Trophoblast cell (in vitro differentiated cells and primary cell): Measurements from ENCODE around the gene CCN6.

ENCODE experiments used
- DNase-seq, 2 donors: peaks; one replicate each; pipeline ENCODE4 v3.0.0-alpha.2; 2016
- H2AFZ ChIP-seq: 2 replicates; pipeline ENCODE4 v1.6.1; 2013; ENCODE audit warnings: low read length, moderate library complexity, mild to moderate bottlenecking; ENCODE audit not compliant: insufficient read depth, poor library complexity
- H2AK5ac ChIP-seq: 2 replicates; pipeline ENCODE4 v1.6.1; 2013; ENCODE audit warnings: mild to moderate bottlenecking, low read length
- H2BK120ac ChIP-seq: 2 replicates; pipeline ENCODE4 v1.6.1; 2013; ENCODE audit warnings: low read length, mild to moderate bottlenecking, moderate library complexity; ENCODE audit not compliant: insufficient read depth, poor library complexity
- H2BK12ac ChIP-seq: 2 replicates; pipeline ENCODE4 v1.6.1; 2013; ENCODE audit warnings: mild to moderate bottlenecking, low read length, moderate library complexity
- H2BK5ac ChIP-seq: 2 replicates; pipeline ENCODE4 v1.6.1; 2013; ENCODE audit warnings: low read length, low read depth, moderate library complexity, mild to moderate bottlenecking; ENCODE audit not compliant: poor library complexity
- H3K14ac ChIP-seq: 2 replicates; pipeline ENCODE4 v1.6.1; 2013; ENCODE audit warnings: mild to moderate bottlenecking, low read length
- H3K18ac ChIP-seq: 2 replicates; pipeline ENCODE4 v1.6.1; 2013; ENCODE audit warnings: mild to moderate bottlenecking, low read length
- H3K23ac ChIP-seq: 2 replicates; pipeline ENCODE4 v1.6.1; 2013; ENCODE audit warnings: low read length
- H3K27ac ChIP-seq: 2 replicates; pipeline ENCODE4 v1.5.1; 2013; ENCODE audit warnings: low read depth, mild to moderate bottlenecking, inconsistent platforms, low read length, moderate library complexity
- H3K27me3 ChIP-seq: 2 replicates; pipeline ENCODE4 v1.6.1; 2013; ENCODE audit warnings: inconsistent platforms, mild to moderate bottlenecking, low read length, moderate library complexity; ENCODE audit not compliant: insufficient read depth
- H3K36me3 ChIP-seq, 2 experiments: 1 replicate in 1 of 2; 2 replicates in 1 of 2; pipeline ENCODE4 v1.6.1; 2013; ENCODE audit warnings: low read length in 2 of 2, mild to moderate bottlenecking in 2 of 2, moderate library complexity in 1 of 2; ENCODE audit not compliant: insufficient read depth in 2 of 2, control insufficient read depth in 1 of 2
- H3K4ac ChIP-seq: 2 replicates; pipeline ENCODE4 v1.6.1; 2013; ENCODE audit warnings: low read depth, mild to moderate bottlenecking, low read length, moderate library complexity
- H3K4me1 ChIP-seq, 2 experiments: 1 replicate in 1 of 2; 2 replicates in 1 of 2; pipeline ENCODE4 v1.6.1; 2013; ENCODE audit warnings: low read length in 2 of 2, mild to moderate bottlenecking in 2 of 2, moderate library complexity in 1 of 2; ENCODE audit not compliant: insufficient read depth in 2 of 2, control insufficient read depth in 1 of 2
- H3K4me2 ChIP-seq: 2 replicates; pipeline ENCODE4 v1.6.1; 2013; ENCODE audit warnings: inconsistent platforms, mild to moderate bottlenecking, low read length, moderate library complexity
- H3K4me3 ChIP-seq: 2 replicates; pipeline ENCODE4 v1.5.1; 2013; ENCODE audit warnings: mild to moderate bottlenecking, low read depth, low read length, inconsistent platforms
- H3K79me1 ChIP-seq: one replicate; pipeline ENCODE4 v1.6.1; 2013; ENCODE audit warnings: low read length
- H3K79me2 ChIP-seq: 2 replicates; pipeline ENCODE4 v1.6.1; 2013; ENCODE audit warnings: low read length, mild to moderate bottlenecking; ENCODE audit not compliant: control insufficient read depth, insufficient read depth, poor library complexity
- H3K9ac ChIP-seq: 2 replicates; pipeline ENCODE4 v1.6.1; 2013; ENCODE audit warnings: mild to moderate bottlenecking, low read length
- H3K9me3 ChIP-seq: 2 replicates; pipeline ENCODE4 v1.6.1; 2013; ENCODE audit warnings: low read depth, mild to moderate bottlenecking, control low read depth, inconsistent platforms, low read length; ENCODE audit not compliant: insufficient read depth
- H4K12ac ChIP-seq: 2 replicates; pipeline ENCODE4 v1.6.1; 2013; ENCODE audit warnings: low read depth, mild to moderate bottlenecking, low read length, moderate library complexity
- H4K8ac ChIP-seq: 2 replicates; pipeline ENCODE4 v1.6.1; 2013; ENCODE audit warnings: low read depth, mild to moderate bottlenecking, low read length, moderate library complexity
- H4K91ac ChIP-seq: one replicate; pipeline ENCODE4 v1.6.1; 2013; ENCODE audit warnings: low read depth, mild to moderate bottlenecking, low read length, moderate library complexity
- WGBS: extraction: QIAGEN DNeasy Blood & Tissue Kit; methylation state at CpG from one replicate; pipeline ENCODE4 v1.1.7; 2013; ENCODE audit warnings: missing lambda C conversion rate; ENCODE audit not compliant: insufficient read length, insufficient coverage; ENCODE audit errors: extremely low coverage; 5-methylcytosine and 5-hydroxymethylcytosine counted together

CCN6 gene

GRCh38 chr6:112106562-112106961, 52.7 kb downstream of the CCN6 start:
- no peak overlapping the region for H3K18ac ChIP-seq
- H3K4me1 ChIP-seq: no peaks in the 10 kb centered on the region
- H3K36me3 ChIP-seq: no peaks in the 10 kb centered on the region
- no peak overlapping the region for H2AFZ ChIP-seq
- no CpG with 5 or more reads among the region's 2 CpGs for WGBS
- no peak overlapping the region for H3K4me2 ChIP-seq
- no peak overlapping the region for H3K27ac ChIP-seq
- no peak overlapping the region for H2AK5ac ChIP-seq
- H3K79me1 ChIP-seq: no peaks in the 10 kb centered on the region
- no peak overlapping the region for H2BK12ac ChIP-seq
- no peak overlapping the region for H4K12ac ChIP-seq
- H3K9ac ChIP-seq: no peak overlapping the region
- no peaks in the 10 kb centered on the region for H3K9me3 ChIP-seq
- H4K91ac ChIP-seq: no peak overlapping the region
- H2BK5ac ChIP-seq: no peak overlapping the region
- no peak for DNase-seq
- no peak overlapping the region for H3K4me3 ChIP-seq
- no peaks in the 10 kb centered on the region for H3K27me3 ChIP-seq
- H3K23ac ChIP-seq: no peak overlapping the region
- H3K14ac ChIP-seq: no peak overlapping the region
- H2BK120ac ChIP-seq: no peak overlapping the region
- H4K8ac ChIP-seq: no peak overlapping the region
- H3K79me2 ChIP-seq: no peaks in the 10 kb centered on the region
- H3K4ac ChIP-seq: no peak overlapping the region

- Histone ChIP-seq H3K79me1 (no peaks in the 10 kb centered on the region), H3K27ac (no peak overlapping the region), H3K36me3 (no peaks in the 10 kb centered on the region), H3K9ac (no peak overlapping the region), H4K8ac (no peak overlapping the region), H3K14ac (no peak overlapping the region), H3K4ac (no peak overlapping the region), H3K27me3 (no peaks in the 10 kb centered on the region), H3K4me1 (no peaks in the 10 kb centered on the region), H3K4me3 (no peak overlapping the region), H3K23ac (no peak overlapping the region), H3K18ac (no peak overlapping the region), H2BK12ac (no peak overlapping the region), H3K79me2 (no peaks in the 10 kb centered on the region), H3K9me3 (no peaks in the 10 kb centered on the region), H4K12ac (no peak overlapping the region), H4K91ac (no peak overlapping the region), H2BK120ac (no peak overlapping the region), H3K4me2 (no peak overlapping the region), H2AFZ (no peak overlapping the region), H2AK5ac (no peak overlapping the region), H2BK5ac (no peak overlapping the region)
- no peak for DNase-seq
- no CpG with 5 or more reads among the region's 9 CpGs for WGBS
Observed at GRCh38 chr6:112109262-112109661, 55.4 kb downstream of the CCN6 start.

GRCh38 chr6:112113431-112113830, 59.5 kb downstream of the CCN6 start:
- H3K27me3 ChIP-seq: no peaks in the 10 kb centered on the region
- H2AFZ ChIP-seq: no peak overlapping the region
- H4K12ac ChIP-seq: no peak overlapping the region
- no peaks in the 10 kb centered on the region for H3K79me2 ChIP-seq
- no peak for DNase-seq
- H2BK12ac ChIP-seq: no peak overlapping the region
- H3K4me3 ChIP-seq: no peak overlapping the region
- no peak overlapping the region for H2BK5ac ChIP-seq
- no CpG with 5 or more reads among the region's 3 CpGs for WGBS
- no peak overlapping the region for H3K27ac ChIP-seq
- no peak overlapping the region for H3K9ac ChIP-seq
- H3K79me1 ChIP-seq: no peaks in the 10 kb centered on the region
- no peaks in the 10 kb centered on the region for H3K4me1 ChIP-seq
- H3K18ac ChIP-seq: no peak overlapping the region
- H3K14ac ChIP-seq: no peak overlapping the region
- no peak overlapping the region for H3K23ac ChIP-seq
- H3K4ac ChIP-seq: no peak overlapping the region
- H4K91ac ChIP-seq: no peak overlapping the region
- H2BK120ac ChIP-seq: no peak overlapping the region
- H3K36me3 ChIP-seq: no peaks in the 10 kb centered on the region
- H3K9me3 ChIP-seq: no peaks in the 10 kb centered on the region
- H2AK5ac ChIP-seq: no peak overlapping the region
- no peak overlapping the region for H4K8ac ChIP-seq
- no peak overlapping the region for H3K4me2 ChIP-seq

- H3K79me1 ChIP-seq: no peaks in the 10 kb centered on the region
- no peak overlapping the region for H4K91ac ChIP-seq
Observed at GRCh38 chr6:112113918-112114317, 60.0 kb downstream of the CCN6 start.

More at GRCh38 chr6:112113918-112114317, 60.0 kb downstream of the CCN6 start:
- H3K79me2 ChIP-seq: no peaks in the 10 kb centered on the region
- no peak overlapping the region for H2AK5ac ChIP-seq
- H2BK12ac ChIP-seq: no peak overlapping the region
- H3K14ac ChIP-seq: no peak overlapping the region
- no peak overlapping the region for H2BK120ac ChIP-seq
- H2BK5ac ChIP-seq: no peak overlapping the region
- no peak for DNase-seq
- H3K4me3 ChIP-seq: no peak overlapping the region
- H3K27ac ChIP-seq: no peak overlapping the region
- H3K4me2 ChIP-seq: no peak overlapping the region
- no peak overlapping the region for H2AFZ ChIP-seq
- no peak overlapping the region for H3K4ac ChIP-seq
- no peak overlapping the region for H3K9ac ChIP-seq
- H3K9me3 ChIP-seq: no peaks in the 10 kb centered on the region
- no peaks in the 10 kb centered on the region for H3K36me3 ChIP-seq
- H3K4me1 ChIP-seq: no peaks in the 10 kb centered on the region
- H3K27me3 ChIP-seq: no peaks in the 10 kb centered on the region
- H3K18ac ChIP-seq: no peak overlapping the region
- no peak overlapping the region for H4K12ac ChIP-seq
- H4K8ac ChIP-seq: no peak overlapping the region
- no peak overlapping the region for H3K23ac ChIP-seq
